AG09309 (cell line): ENCODE data around the gene EFCAB5.

ENCODE experiments used
- DNase-seq: peaks from one replicate; pipeline ENCODE4 v3.0.0-alpha.2; 2010; ENCODE audit warnings: low read depth
- H3K4me3 ChIP-seq: 2 replicates; pipeline ENCODE4 v1.5.1; 2011; ENCODE audit warnings: mild to moderate bottlenecking, low read depth, low read length, moderate library complexity; ENCODE audit not compliant: control insufficient read depth
- TF ChIP-seq, protein P1 (sequence below): IDR thresholded peaks from 2 replicates; pipeline ENCODE4 v1.5.1; 2011; ENCODE audit warnings: mild to moderate bottlenecking, low read depth, low read length, inconsistent platforms; ENCODE audit not compliant: insufficient read depth, control insufficient read depth; ENCODE audit errors: missing control alignments

EFCAB5 gene

GRCh38 chr17:30155389-30155788 is 214.0 kb downstream of the EFCAB5 start:
- no peak overlapping the region for H3K4me3 ChIP-seq
- no peak for DNase-seq
- TF ChIP-seq, protein P1, sequence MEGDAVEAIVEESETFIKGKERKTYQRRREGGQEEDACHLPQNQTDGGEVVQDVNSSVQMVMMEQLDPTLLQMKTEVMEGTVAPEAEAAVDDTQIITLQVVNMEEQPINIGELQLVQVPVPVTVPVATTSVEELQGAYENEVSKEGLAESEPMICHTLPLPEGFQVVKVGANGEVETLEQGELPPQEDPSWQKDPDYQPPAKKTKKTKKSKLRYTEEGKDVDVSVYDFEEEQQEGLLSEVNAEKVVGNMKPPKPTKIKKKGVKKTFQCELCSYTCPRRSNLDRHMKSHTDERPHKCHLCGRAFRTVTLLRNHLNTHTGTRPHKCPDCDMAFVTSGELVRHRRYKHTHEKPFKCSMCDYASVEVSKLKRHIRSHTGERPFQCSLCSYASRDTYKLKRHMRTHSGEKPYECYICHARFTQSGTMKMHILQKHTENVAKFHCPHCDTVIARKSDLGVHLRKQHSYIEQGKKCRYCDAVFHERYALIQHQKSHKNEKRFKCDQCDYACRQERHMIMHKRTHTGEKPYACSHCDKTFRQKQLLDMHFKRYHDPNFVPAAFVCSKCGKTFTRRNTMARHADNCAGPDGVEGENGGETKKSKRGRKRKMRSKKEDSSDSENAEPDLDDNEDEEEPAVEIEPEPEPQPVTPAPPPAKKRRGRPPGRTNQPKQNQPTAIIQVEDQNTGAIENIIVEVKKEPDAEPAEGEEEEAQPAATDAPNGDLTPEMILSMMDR, result no peak
